ENCODE results near the gene PAPSS2. TPM values are rescaled to one million over a fixed set of nuclear protein-coding genes. Genes with fewer than 3 reads are reported as not detected.
A peak's percentile ranks its signal among the peaks of the same experiment; 100 is the strongest.

PAPSS2 gene
- total and polyA plus RNA-seq, 11 donors, result 1.9 to 32.6 (median 5.8) TPM

DNA sequence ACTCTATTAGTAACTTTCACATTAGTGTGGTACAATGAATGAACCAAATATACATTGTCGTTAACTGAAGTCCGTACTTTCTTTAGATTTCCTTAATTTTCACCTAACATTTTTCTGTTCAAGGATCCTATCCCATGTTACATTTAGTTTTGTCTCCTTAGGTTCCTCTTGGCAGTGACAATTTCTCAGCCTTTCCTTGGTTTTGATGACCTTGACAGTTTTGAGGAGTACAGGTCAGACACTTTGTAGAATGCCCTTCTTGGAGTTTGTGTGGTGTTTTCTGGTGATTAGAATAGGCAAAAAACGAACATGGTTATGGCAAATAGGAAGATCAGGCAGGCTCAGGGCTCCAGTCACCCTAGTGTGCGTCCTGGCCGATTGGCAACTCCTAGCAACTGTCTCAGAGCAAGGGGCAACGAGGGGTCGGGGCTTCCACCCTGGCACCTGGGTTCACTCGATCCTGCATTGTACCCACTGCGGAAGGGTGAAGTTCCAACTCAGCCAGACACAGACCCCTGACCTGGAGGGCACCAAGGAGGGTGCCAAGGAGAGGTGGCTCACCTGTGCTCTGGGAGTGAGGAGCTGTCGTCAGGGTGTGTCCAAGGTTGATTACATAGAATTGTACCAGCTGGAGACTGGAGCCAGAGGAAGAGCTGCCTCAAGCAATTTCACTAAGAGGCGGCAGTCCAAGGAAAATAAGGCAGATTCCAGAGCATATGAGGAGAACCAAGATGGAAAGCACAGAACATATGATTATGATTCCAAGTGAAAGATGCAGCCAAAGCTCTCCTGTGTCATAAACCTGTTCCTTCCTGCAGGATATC lies 37.5 kb downstream of the PAPSS2 start:
- Histone ChIP-seq H3K27me3 (no peaks in the 10 kb centered on the region), H3K9me3 (no peaks in the 10 kb centered on the region), H3K4me1 (no peaks in the 10 kb centered on the region), H3K4me3 (no peak overlapping the region), H3K27ac (no peak overlapping the region), H3K36me3 (no peaks in the 10 kb centered on the region)
- TF ChIP-seq CTCF (IDR thresholded peaks at IDR 0.05) (no peak), POLR2A (IDR thresholded peaks at IDR 0.05) (no peak)
- no peak for ATAC-seq
- DNase-seq, result no peak
- intact Hi-C loops (cut with DNase I), result no loop called here
- 81 to 97% (median 89%) methylated on average over 11 of the region's 11 CpGs for WGBS, 4 donors

DNA sequence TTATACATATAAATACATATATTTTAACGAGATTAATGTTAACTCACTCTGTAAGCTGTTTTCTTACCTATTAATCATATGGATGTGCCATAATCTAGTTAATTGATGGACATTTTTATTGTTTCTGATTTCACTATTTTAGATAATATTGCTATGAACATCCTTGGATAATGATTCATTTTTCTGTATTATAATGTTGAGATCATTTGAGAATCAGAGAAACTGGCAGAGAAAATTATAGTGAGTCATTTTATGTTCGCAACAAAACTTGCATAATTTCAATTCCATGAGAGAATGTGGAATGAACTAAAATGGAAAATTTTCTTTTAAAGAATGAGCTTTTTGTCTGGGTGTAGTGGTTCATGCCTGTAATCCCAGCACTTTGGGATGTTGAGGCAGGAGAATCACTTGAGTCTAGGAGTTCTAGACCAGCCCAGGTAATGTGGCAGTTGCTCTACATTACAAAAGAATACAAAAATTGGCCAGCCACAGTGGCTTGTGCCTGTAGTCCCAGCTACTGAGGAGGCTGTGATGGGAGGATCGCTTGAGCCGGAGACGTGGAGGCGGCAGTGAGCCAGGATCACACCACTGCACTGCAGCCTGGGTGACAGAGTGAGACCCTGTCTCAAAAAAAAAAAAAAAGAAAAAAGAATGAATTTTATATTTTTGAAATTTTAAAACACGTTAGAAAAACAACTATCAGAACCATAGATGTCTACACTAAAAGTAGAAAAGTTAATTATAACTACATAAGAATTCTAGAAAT lies 40.5 kb downstream of the PAPSS2 start:
- no peak for DNase-seq

DNA sequence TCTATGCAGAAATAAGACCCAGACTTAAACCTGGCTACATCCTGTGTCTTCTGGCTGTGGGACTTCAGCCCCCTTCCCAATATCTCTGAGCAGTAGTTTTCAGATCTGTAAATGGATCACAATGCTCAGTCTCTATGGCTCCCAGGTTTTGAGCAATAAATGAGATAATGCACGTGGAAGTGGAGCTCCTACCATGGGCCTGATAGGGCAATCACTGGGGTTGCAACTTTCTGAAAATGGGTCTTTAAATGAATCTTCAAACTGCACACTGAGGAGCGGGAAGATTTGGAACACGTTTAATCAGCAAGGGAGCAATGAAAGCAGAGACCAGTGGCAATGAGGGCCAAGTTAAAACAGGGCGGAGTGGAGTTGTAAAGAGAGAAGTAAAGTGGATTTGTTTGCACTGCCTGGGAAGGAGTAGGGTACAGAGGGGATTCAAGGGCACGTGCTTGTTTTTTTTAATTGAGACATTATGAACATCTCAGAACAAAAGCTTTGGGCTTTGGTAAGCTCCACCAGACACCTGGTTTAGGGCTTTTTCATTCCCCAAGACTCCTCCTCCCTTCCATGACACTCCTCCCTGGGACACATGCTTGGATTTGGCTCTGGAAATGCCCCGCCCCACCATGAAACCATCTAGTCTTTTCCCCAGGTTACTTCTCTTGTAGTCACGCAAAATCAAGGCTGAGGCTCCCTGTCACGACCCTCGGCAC lies 42.7 kb downstream of the PAPSS2 start:
- ATAC-seq, result no peak
- WGBS, 4 donors, result 81 to 86% (median 83%) methylated on average over 9 of the region's 9 CpGs
- intact Hi-C loops (cut with DNase I), result no loop called here
- no peaks in the 10 kb centered on the region for H3K27me3 ChIP-seq
- H3K9me3 ChIP-seq, result no peaks in the 10 kb centered on the region
- H3K4me3 ChIP-seq, result no peak overlapping the region
- H3K27ac ChIP-seq, result no peak overlapping the region
- H3K4me1 ChIP-seq, result no peaks in the 10 kb centered on the region
- TF ChIP-seq POLR2A (IDR thresholded peaks at IDR 0.05) (no peak), CTCF (IDR thresholded peaks at IDR 0.05) (no peak)
- no peaks in the 10 kb centered on the region for H3K36me3 ChIP-seq
- no peak for DNase-seq

More for the DNA sequence above, 40.5 kb downstream of the PAPSS2 start:
- no peak overlapping the region for H3K4me3 ChIP-seq
- no peaks in the 10 kb centered on the region for H3K9me3 ChIP-seq
- 84 to 90% (median 89%) methylated on average over 7 of the region's 7 CpGs for WGBS, 4 donors
- ATAC-seq, result peak in 1 of 4 donors; percentile 39
- peak overlapping the region in 3 of 12 donors; percentile 3 to 30 (median 29) for H3K27ac ChIP-seq
- no peaks in the 10 kb centered on the region for H3K4me1 ChIP-seq
- H3K27me3 ChIP-seq, result no peaks in the 10 kb centered on the region
- TF ChIP-seq CTCF (IDR thresholded peaks at IDR 0.05), result no peak
- no peak for TF ChIP-seq POLR2A (IDR thresholded peaks at IDR 0.05)
- intact Hi-C loops (cut with DNase I), result no loop called here
- H3K36me3 ChIP-seq, result no peaks in the 10 kb centered on the region

DNA sequence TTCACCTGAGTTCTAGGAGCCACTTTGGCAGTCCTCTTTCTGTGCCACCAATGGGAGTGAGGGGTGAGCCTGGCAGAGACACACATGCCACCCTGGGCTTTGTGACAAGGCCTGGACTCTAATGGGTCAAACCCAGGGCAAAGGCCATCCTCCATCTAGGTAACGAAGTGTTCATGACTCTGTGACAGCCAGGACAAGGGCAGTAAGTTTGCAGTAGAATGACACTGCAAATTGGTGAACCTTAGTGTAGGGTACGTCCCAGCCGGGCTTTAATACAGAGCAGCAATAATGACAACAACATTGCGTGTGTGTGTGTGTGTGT lies 43.3 kb downstream of the PAPSS2 start:
- Histone ChIP-seq H3K4me3 (no peak overlapping the region), H3K27me3 (no peaks in the 10 kb centered on the region), H3K4me1 (no peaks in the 10 kb centered on the region), H3K9me3 (no peaks in the 10 kb centered on the region), H3K27ac (no peak overlapping the region), H3K36me3 (no peaks in the 10 kb centered on the region)
- DNase-seq (no peak), ATAC-seq (no peak)
- WGBS, 4 donors, result 90 to 100% (median 96%) methylated on average over 4 of the region's 4 CpGs
- no peak for TF ChIP-seq POLR2A (IDR thresholded peaks at IDR 0.05)
- no peak for TF ChIP-seq CTCF (IDR thresholded peaks at IDR 0.05)
- intact Hi-C loops (cut with DNase I), result no loop called here
